ENCODE measurements around the gene NAV3.

NAV3 gene

GRCh38 chr12:78128211-78128610 is 297.5 kb downstream of the NAV3 start:
- Histone ChIP-seq H3K4me1 (ENCODE audit: control insufficient read depth, low read depth, low read length) (no peaks in the 10 kb centered on the region), H3K27me3 (ENCODE audit: insufficient read depth, low read length, poor library complexity) (no peaks in the 10 kb centered on the region), H3K18ac (ENCODE audit: low read length) (no peak overlapping the region), H4K5ac (ENCODE audit: low read length) (no peak overlapping the region), H3K27ac (ENCODE audit: low read depth, low read length) (no peak overlapping the region), H3K4me3 (ENCODE audit: low read length) (no peak overlapping the region), H2BK120ac (ENCODE audit: low read depth, low read length) (no peak overlapping the region), H3K4ac (ENCODE audit: low read depth, low read length) (no peak overlapping the region), H2AK5ac (ENCODE audit: low read length) (no peak overlapping the region), H3K36me3 (ENCODE audit: control insufficient read depth, insufficient read depth, low read length) (no peaks in the 10 kb centered on the region), H3K79me2 (ENCODE audit: control insufficient read depth, insufficient read depth, low read length) (no peaks in the 10 kb centered on the region), H3K56ac (ENCODE audit: low read length) (no peak overlapping the region), H4K8ac (ENCODE audit: low read depth, low read length) (no peak overlapping the region), H3K23ac (ENCODE audit: low read length) (no peak overlapping the region), H3K79me1 (ENCODE audit: low read length) (no peaks in the 10 kb centered on the region), H2BK5ac (ENCODE audit: low read length) (no peak overlapping the region), H3K9ac (ENCODE audit: low read length) (no peak overlapping the region), H2BK15ac (replicated peaks; ENCODE audit: low read depth) (no peak overlapping the region), H3K4me2 (ENCODE audit: low read length) (no peak overlapping the region)
- no peak for DNase-seq
- no CpG with 5 or more reads among the region's 2 CpGs for WGBS (ENCODE audit: extremely low coverage, insufficient coverage, low lambda C conversion rate)

GRCh38 chr12:78143717-78144116 is 313.0 kb downstream of the NAV3 start:
- H3K27ac ChIP-seq (ENCODE audit: low read depth, low read length) = no peak overlapping the region
- no peak overlapping the region for H2AK5ac ChIP-seq (ENCODE audit: low read length)
- no peak overlapping the region for H2BK15ac ChIP-seq (replicated peaks; ENCODE audit: low read depth)
- no peaks in the 10 kb centered on the region for H3K79me1 ChIP-seq (ENCODE audit: low read length)
- no peak for DNase-seq
- H4K5ac ChIP-seq (ENCODE audit: low read length) = no peak overlapping the region
- H3K56ac ChIP-seq (ENCODE audit: low read length) = no peak overlapping the region
- no peaks in the 10 kb centered on the region for H3K36me3 ChIP-seq (ENCODE audit: control insufficient read depth, insufficient read depth, low read length)
- H2BK120ac ChIP-seq (ENCODE audit: low read depth, low read length) = no peak overlapping the region
- H3K4me2 ChIP-seq (ENCODE audit: low read length) = no peak overlapping the region
- no peaks in the 10 kb centered on the region for H3K27me3 ChIP-seq (ENCODE audit: insufficient read depth, low read length, poor library complexity)
- H3K4me3 ChIP-seq (ENCODE audit: low read length) = no peak overlapping the region
- H3K79me2 ChIP-seq (ENCODE audit: control insufficient read depth, insufficient read depth, low read length) = no peaks in the 10 kb centered on the region
- no peak overlapping the region for H4K8ac ChIP-seq (ENCODE audit: low read depth, low read length)
- H3K23ac ChIP-seq (ENCODE audit: low read length) = no peak overlapping the region
- no peak overlapping the region for H3K18ac ChIP-seq (ENCODE audit: low read length)
- no peak overlapping the region for H2BK5ac ChIP-seq (ENCODE audit: low read length)
- no peak overlapping the region for H3K9ac ChIP-seq (ENCODE audit: low read length)
- no peak overlapping the region for H3K4ac ChIP-seq (ENCODE audit: low read depth, low read length)
- H3K4me1 ChIP-seq (ENCODE audit: control insufficient read depth, low read depth, low read length) = no peaks in the 10 kb centered on the region

GRCh38 chr12:78145398-78145797 is 314.7 kb downstream of the NAV3 start:
- H3K27me3 ChIP-seq (ENCODE audit: insufficient read depth, low read length, poor library complexity) = no peaks in the 10 kb centered on the region
- H3K27ac ChIP-seq (ENCODE audit: low read depth, low read length) = no peak overlapping the region
- no peak for DNase-seq
- no peak overlapping the region for H4K8ac ChIP-seq (ENCODE audit: low read depth, low read length)
- no peak overlapping the region for H4K5ac ChIP-seq (ENCODE audit: low read length)
- H3K4me1 ChIP-seq (ENCODE audit: control insufficient read depth, low read depth, low read length) = no peaks in the 10 kb centered on the region
- H3K23ac ChIP-seq (ENCODE audit: low read length) = no peak overlapping the region
- H3K36me3 ChIP-seq (ENCODE audit: control insufficient read depth, insufficient read depth, low read length) = no peaks in the 10 kb centered on the region
- no peak overlapping the region for H3K4me3 ChIP-seq (ENCODE audit: low read length)
- H3K9ac ChIP-seq (ENCODE audit: low read length) = no peak overlapping the region
- no peak overlapping the region for H2BK120ac ChIP-seq (ENCODE audit: low read depth, low read length)
- no peaks in the 10 kb centered on the region for H3K79me2 ChIP-seq (ENCODE audit: control insufficient read depth, insufficient read depth, low read length)
- H3K56ac ChIP-seq (ENCODE audit: low read length) = no peak overlapping the region
- no peak overlapping the region for H2BK15ac ChIP-seq (replicated peaks; ENCODE audit: low read depth)
- H3K18ac ChIP-seq (ENCODE audit: low read length) = no peak overlapping the region
- H2BK5ac ChIP-seq (ENCODE audit: low read length) = no peak overlapping the region
- no peak overlapping the region for H3K4ac ChIP-seq (ENCODE audit: low read depth, low read length)
- no peak overlapping the region for H3K4me2 ChIP-seq (ENCODE audit: low read length)
- no peaks in the 10 kb centered on the region for H3K79me1 ChIP-seq (ENCODE audit: low read length)
- no peak overlapping the region for H2AK5ac ChIP-seq (ENCODE audit: low read length)
- whole genome bisulfite sequencing (ENCODE audit: extremely low coverage, insufficient coverage, low lambda C conversion rate) = 100% methylated on average over 1 of the region's 2 CpGs

GRCh38 chr12:78146365-78146772 is 315.7 kb downstream of the NAV3 start:
- Histone ChIP-seq H3K18ac (ENCODE audit: low read length) (no peak overlapping the region), H3K4me3 (ENCODE audit: low read length) (no peak overlapping the region), H3K36me3 (ENCODE audit: control insufficient read depth, insufficient read depth, low read length) (no peaks in the 10 kb centered on the region), H3K56ac (ENCODE audit: low read length) (no peak overlapping the region), H2BK5ac (ENCODE audit: low read length) (no peak overlapping the region), H3K4ac (ENCODE audit: low read depth, low read length) (no peak overlapping the region), H3K4me1 (ENCODE audit: control insufficient read depth, low read depth, low read length) (no peaks in the 10 kb centered on the region), H3K23ac (ENCODE audit: low read length) (no peak overlapping the region), H4K5ac (ENCODE audit: low read length) (no peak overlapping the region), H2BK120ac (ENCODE audit: low read depth, low read length) (no peak overlapping the region), H3K4me2 (ENCODE audit: low read length) (no peak overlapping the region), H3K27ac (ENCODE audit: low read depth, low read length) (no peak overlapping the region), H3K27me3 (ENCODE audit: insufficient read depth, low read length, poor library complexity) (no peaks in the 10 kb centered on the region), H3K9ac (ENCODE audit: low read length) (no peak overlapping the region), H2AK5ac (ENCODE audit: low read length) (no peak overlapping the region), H2BK15ac (replicated peaks; ENCODE audit: low read depth) (no peak overlapping the region), H3K79me1 (ENCODE audit: low read length) (no peaks in the 10 kb centered on the region), H4K8ac (ENCODE audit: low read depth, low read length) (no peak overlapping the region), H3K79me2 (ENCODE audit: control insufficient read depth, insufficient read depth, low read length) (no peaks in the 10 kb centered on the region)
- DNase-seq = peak; percentile 24

- Histone ChIP-seq H3K79me1 (ENCODE audit: low read length) (no peaks in the 10 kb centered on the region), H4K5ac (ENCODE audit: low read length) (no peak overlapping the region), H3K56ac (ENCODE audit: low read length) (no peak overlapping the region), H3K9ac (ENCODE audit: low read length) (no peak overlapping the region), H3K27ac (ENCODE audit: low read depth, low read length) (no peak overlapping the region), H3K4ac (ENCODE audit: low read depth, low read length) (no peak overlapping the region), H3K27me3 (ENCODE audit: insufficient read depth, low read length, poor library complexity) (no peaks in the 10 kb centered on the region), H3K79me2 (ENCODE audit: control insufficient read depth, insufficient read depth, low read length) (no peaks in the 10 kb centered on the region), H3K4me3 (ENCODE audit: low read length) (no peak overlapping the region), H3K4me1 (ENCODE audit: control insufficient read depth, low read depth, low read length) (no peaks in the 10 kb centered on the region), H2AK5ac (ENCODE audit: low read length) (no peak overlapping the region), H2BK120ac (ENCODE audit: low read depth, low read length) (no peak overlapping the region), H2BK15ac (replicated peaks; ENCODE audit: low read depth) (no peak overlapping the region), H2BK5ac (ENCODE audit: low read length) (no peak overlapping the region), H3K36me3 (ENCODE audit: control insufficient read depth, insufficient read depth, low read length) (no peaks in the 10 kb centered on the region), H4K8ac (ENCODE audit: low read depth, low read length) (no peak overlapping the region), H3K23ac (ENCODE audit: low read length) (no peak overlapping the region), H3K4me2 (ENCODE audit: low read length) (no peak overlapping the region), H3K18ac (ENCODE audit: low read length) (no peak overlapping the region)
- peak; percentile 12 for DNase-seq
- WGBS (ENCODE audit: extremely low coverage, insufficient coverage, low lambda C conversion rate) = no CpG with 5 or more reads among the region's 2 CpGs
Observed at GRCh38 chr12:78149459-78149858, 318.8 kb downstream of the NAV3 start.

GRCh38 chr12:78155546-78155945 is 324.9 kb downstream of the NAV3 start:
- no peak overlapping the region for H3K4me3 ChIP-seq (ENCODE audit: low read length)
- no peak overlapping the region for H3K18ac ChIP-seq (ENCODE audit: low read length)
- no peaks in the 10 kb centered on the region for H3K79me1 ChIP-seq (ENCODE audit: low read length)
- WGBS (ENCODE audit: extremely low coverage, insufficient coverage, low lambda C conversion rate) = no CpG with 5 or more reads among the region's 1 CpG
- no peak overlapping the region for H2AK5ac ChIP-seq (ENCODE audit: low read length)
- H4K5ac ChIP-seq (ENCODE audit: low read length) = no peak overlapping the region
- no peaks in the 10 kb centered on the region for H3K36me3 ChIP-seq (ENCODE audit: control insufficient read depth, insufficient read depth, low read length)
- H2BK15ac ChIP-seq (replicated peaks; ENCODE audit: low read depth) = no peak overlapping the region
- no peak for DNase-seq
- no peak overlapping the region for H3K27ac ChIP-seq (ENCODE audit: low read depth, low read length)
- H3K27me3 ChIP-seq (ENCODE audit: insufficient read depth, low read length, poor library complexity) = no peaks in the 10 kb centered on the region
- H3K79me2 ChIP-seq (ENCODE audit: control insufficient read depth, insufficient read depth, low read length) = no peaks in the 10 kb centered on the region
- H3K4me1 ChIP-seq (ENCODE audit: control insufficient read depth, low read depth, low read length) = no peaks in the 10 kb centered on the region
- no peak overlapping the region for H2BK120ac ChIP-seq (ENCODE audit: low read depth, low read length)
- H4K8ac ChIP-seq (ENCODE audit: low read depth, low read length) = no peak overlapping the region
- H3K4me2 ChIP-seq (ENCODE audit: low read length) = no peak overlapping the region
- no peak overlapping the region for H2BK5ac ChIP-seq (ENCODE audit: low read length)
- no peak overlapping the region for H3K4ac ChIP-seq (ENCODE audit: low read depth, low read length)
- no peak overlapping the region for H3K9ac ChIP-seq (ENCODE audit: low read length)
- H3K23ac ChIP-seq (ENCODE audit: low read length) = no peak overlapping the region
- H3K56ac ChIP-seq (ENCODE audit: low read length) = no peak overlapping the region

Data from mesendoderm (in vitro differentiated cells).